Fibroblast of the aortic adventitia (primary cell): Measurements from ENCODE around the gene TMPRSS15. TPM values are rescaled to one million over a fixed set of nuclear protein-coding genes. Genes with fewer than 3 reads are reported as not detected.

ENCODE experiments used
- DNase-seq: peaks from one replicate; pipeline ENCODE4 v3.0.0-alpha.2; 2010; ENCODE audit warnings: low read depth
- H3K4me3 ChIP-seq: 2 replicates; pipeline ENCODE4 v1.5.1; 2011; ENCODE audit warnings: low read depth, mild to moderate bottlenecking, control low read depth, low read length, moderate library complexity
- CTCF ChIP-seq: IDR thresholded peaks from 2 replicates; pipeline ENCODE4 v1.5.1; 2011; ENCODE audit warnings: mild to moderate bottlenecking, low read length, control low read depth, inconsistent platforms; ENCODE audit not compliant: insufficient read depth
- total RNA-seq: library from RNA; depleted of rRNA; stranded (reverse); fragments of >200 nt; gene quantifications from 2 replicates; pipeline ENCODE4 v1.2.3, GENCODE V29; 2012; ENCODE audit warnings: low replicate concordance

Gene TMPRSS15
- total RNA-seq, 1 donor, result 0.18 TPM

GRCh38 chr21:18294100-18294499 lies 109.5 kb downstream of the TMPRSS15 start:
- no peak overlapping the region for H3K4me3 ChIP-seq
- no peak for TF ChIP-seq CTCF
- no peak for DNase-seq

GRCh38 chr21:18289876-18290275 lies 113.7 kb downstream of the TMPRSS15 start:
- TF ChIP-seq CTCF, result no peak
- DNase-seq, result no peak
- no peak overlapping the region for H3K4me3 ChIP-seq

- no peak for TF ChIP-seq CTCF
- no peak for DNase-seq
- H3K4me3 ChIP-seq, result no peak overlapping the region
These were observed 118.2 kb downstream of the TMPRSS15 start for GRCh38 chr21:18285379-18285778.

- DNase-seq, result no peak
- TF ChIP-seq CTCF, result no peak
- no peak overlapping the region for H3K4me3 ChIP-seq
These were observed 127.8 kb downstream of the TMPRSS15 start for GRCh38 chr21:18275781-18276180.

GRCh38 chr21:18274370-18274769 lies 129.2 kb downstream of the TMPRSS15 start:
- H3K4me3 ChIP-seq, result no peak overlapping the region
- DNase-seq, result no peak
- no peak for TF ChIP-seq CTCF

GRCh38 chr21:18273400-18273799 lies 130.2 kb downstream of the TMPRSS15 start:
- no peak for DNase-seq
- H3K4me3 ChIP-seq, result no peak overlapping the region
- no peak for TF ChIP-seq CTCF

GRCh38 chr21:18269856-18270255 lies 133.7 kb downstream of the TMPRSS15 start:
- no peak for DNase-seq
- no peak overlapping the region for H3K4me3 ChIP-seq
- TF ChIP-seq CTCF, result no peak
